ENCODE measurements around the gene SKAP2.

The SKAP2 gene

GRCh38 chr7:26696978-26697377, 167.4 kb downstream of the SKAP2 start:
- H3K36me3 ChIP-seq (ENCODE audit: insufficient read depth, insufficient read length, low read length): no peaks in the 10 kb centered on the region
- H3K27me3 ChIP-seq (ENCODE audit: insufficient read depth, insufficient read length): no peaks in the 10 kb centered on the region
- H3K4me3 ChIP-seq (ENCODE audit: insufficient read length, low read depth): no peak overlapping the region
- no peaks in the 10 kb centered on the region for H3K4me1 ChIP-seq (ENCODE audit: insufficient read depth, insufficient read length)
- no peaks in the 10 kb centered on the region for H3K9me3 ChIP-seq (ENCODE audit: insufficient read depth, low read length)
- H3K9ac ChIP-seq (ENCODE audit: insufficient read length, low read depth): no peak overlapping the region
- TF ChIP-seq SUZ12 (IDR thresholded peaks at IDR 0.05; ENCODE audit: extremely low read depth, insufficient read depth, insufficient read length) (no peak), ZNF274 (IDR thresholded peaks at IDR 0.05; ENCODE audit: low read depth, low read length) (no peak)
- no peak for DNase-seq (ENCODE audit: low read depth, low spot score)

DNA sequence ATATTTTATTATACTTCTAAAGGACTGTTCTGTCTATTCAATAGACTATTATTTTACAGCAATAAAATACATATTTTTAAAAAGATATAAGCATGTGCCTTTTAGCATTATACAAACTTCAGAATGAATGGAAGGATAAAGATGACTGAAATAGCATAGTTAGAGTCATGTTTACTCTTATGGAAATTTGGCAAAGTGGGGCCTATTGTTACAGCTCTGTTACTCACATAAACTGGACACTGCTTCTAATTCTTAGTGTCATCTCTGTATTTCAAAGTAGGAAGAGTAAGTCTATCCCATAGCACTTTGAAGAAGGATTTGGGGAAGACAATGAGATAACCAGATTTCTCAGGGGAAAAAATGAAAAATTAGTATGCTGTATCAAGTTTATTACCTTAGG, 168.2 kb downstream of the SKAP2 start:
- TF ChIP-seq SUZ12 (IDR thresholded peaks at IDR 0.05; ENCODE audit: extremely low read depth, insufficient read depth, insufficient read length) (no peak), YY1 (IDR thresholded peaks at IDR 0.05; ENCODE audit: insufficient read depth, insufficient read length) (no peak), ZNF274 (IDR thresholded peaks at IDR 0.05; ENCODE audit: low read depth, low read length) (no peak)
- DNase-seq (ENCODE audit: low read depth, low spot score): no peak
- Histone ChIP-seq H3K9me3 (ENCODE audit: insufficient read depth, low read length) (no peaks in the 10 kb centered on the region), H3K27me3 (ENCODE audit: insufficient read depth, insufficient read length) (no peaks in the 10 kb centered on the region), H3K4me3 (ENCODE audit: insufficient read length, low read depth) (no peak overlapping the region), H3K9ac (ENCODE audit: insufficient read length, low read depth) (no peak overlapping the region), H3K36me3 (ENCODE audit: insufficient read depth, insufficient read length, low read length) (no peaks in the 10 kb centered on the region), H3K4me1 (ENCODE audit: insufficient read depth, insufficient read length) (no peaks in the 10 kb centered on the region)

DNA sequence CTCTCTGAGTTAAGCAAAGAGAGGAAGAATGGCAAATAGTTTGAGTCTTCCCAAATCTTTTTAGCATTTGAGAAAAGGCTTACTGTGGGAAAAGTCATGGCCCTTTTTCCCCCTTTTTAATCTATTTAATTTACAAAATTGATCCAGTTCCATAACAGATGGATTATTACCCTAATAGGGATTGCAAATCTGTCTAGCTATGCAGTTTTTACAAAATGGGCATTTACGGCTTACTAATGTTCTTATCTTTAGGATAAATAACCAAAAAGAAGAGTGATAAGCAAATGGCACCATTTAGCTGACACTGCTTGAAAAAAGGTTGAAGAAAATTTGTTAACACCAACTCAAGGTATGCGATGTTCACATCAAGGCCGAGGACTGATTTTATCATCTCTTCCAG, 169.7 kb downstream of the SKAP2 start:
- Histone ChIP-seq H3K27me3 (ENCODE audit: insufficient read depth, insufficient read length) (no peaks in the 10 kb centered on the region), H3K36me3 (ENCODE audit: insufficient read depth, insufficient read length, low read length) (no peaks in the 10 kb centered on the region), H3K4me1 (ENCODE audit: insufficient read depth, insufficient read length) (no peaks in the 10 kb centered on the region), H3K9me3 (ENCODE audit: insufficient read depth, low read length) (no peaks in the 10 kb centered on the region), H3K9ac (ENCODE audit: insufficient read length, low read depth) (no peak overlapping the region), H3K4me3 (ENCODE audit: insufficient read length, low read depth) (no peak overlapping the region)
- TF ChIP-seq YY1 (IDR thresholded peaks at IDR 0.05; ENCODE audit: insufficient read depth, insufficient read length): no peak
- TF ChIP-seq ZNF274 (IDR thresholded peaks at IDR 0.05; ENCODE audit: low read depth, low read length): no peak
- TF ChIP-seq SUZ12 (IDR thresholded peaks at IDR 0.05; ENCODE audit: extremely low read depth, insufficient read depth, insufficient read length): no peak
- DNase-seq (ENCODE audit: low read depth, low spot score): no peak

DNA sequence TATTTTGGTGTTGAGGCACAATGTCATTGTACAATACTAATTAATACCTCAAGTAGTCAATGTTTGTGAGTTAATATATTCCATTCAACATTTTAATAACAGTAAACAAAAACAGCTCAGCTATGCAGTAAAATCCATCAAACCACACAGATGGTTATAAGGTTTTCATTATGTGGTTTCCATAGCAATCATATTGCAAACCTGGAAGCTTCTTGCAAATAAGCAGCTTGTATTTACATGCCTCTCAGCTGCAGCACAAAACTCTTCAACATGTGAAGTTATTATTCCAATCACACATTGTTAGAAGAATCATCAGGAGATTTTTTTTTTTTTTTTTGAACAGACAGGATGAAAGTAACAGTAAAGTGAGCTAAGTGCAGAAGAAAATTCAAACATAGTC, 170.2 kb downstream of the SKAP2 start:
- H3K4me3 ChIP-seq (ENCODE audit: insufficient read length, low read depth): no peak overlapping the region
- H3K36me3 ChIP-seq (ENCODE audit: insufficient read depth, insufficient read length, low read length): no peaks in the 10 kb centered on the region
- H3K9me3 ChIP-seq (ENCODE audit: insufficient read depth, low read length): no peaks in the 10 kb centered on the region
- H3K9ac ChIP-seq (ENCODE audit: insufficient read length, low read depth): no peak overlapping the region
- H3K27me3 ChIP-seq (ENCODE audit: insufficient read depth, insufficient read length): no peaks in the 10 kb centered on the region
- H3K4me1 ChIP-seq (ENCODE audit: insufficient read depth, insufficient read length): no peaks in the 10 kb centered on the region
- DNase-seq (ENCODE audit: low read depth, low spot score): no peak
- TF ChIP-seq YY1 (IDR thresholded peaks at IDR 0.05; ENCODE audit: insufficient read depth, insufficient read length): no peak
- no peak for TF ChIP-seq ZNF274 (IDR thresholded peaks at IDR 0.05; ENCODE audit: low read depth, low read length)
- TF ChIP-seq SUZ12 (IDR thresholded peaks at IDR 0.05; ENCODE audit: extremely low read depth, insufficient read depth, insufficient read length): no peak

- Histone ChIP-seq H3K36me3 (ENCODE audit: insufficient read depth, insufficient read length, low read length) (no peaks in the 10 kb centered on the region), H3K9me3 (ENCODE audit: insufficient read depth, low read length) (no peaks in the 10 kb centered on the region), H3K9ac (ENCODE audit: insufficient read length, low read depth) (no peak overlapping the region), H3K4me1 (ENCODE audit: insufficient read depth, insufficient read length) (no peaks in the 10 kb centered on the region), H3K27me3 (ENCODE audit: insufficient read depth, insufficient read length) (no peaks in the 10 kb centered on the region), H3K4me3 (ENCODE audit: insufficient read length, low read depth) (no peak overlapping the region)
- TF ChIP-seq ZNF274 (IDR thresholded peaks at IDR 0.05; ENCODE audit: low read depth, low read length) (no peak), YY1 (IDR thresholded peaks at IDR 0.05; ENCODE audit: insufficient read depth, insufficient read length) (no peak), SUZ12 (IDR thresholded peaks at IDR 0.05; ENCODE audit: extremely low read depth, insufficient read depth, insufficient read length) (no peak)
- DNase-seq (ENCODE audit: low read depth, low spot score): no peak
Observed at GRCh38 chr7:26691886-26692285, 172.5 kb downstream of the SKAP2 start.

GRCh38 chr7:26691406-26691805, 173.0 kb downstream of the SKAP2 start:
- H3K4me3 ChIP-seq (ENCODE audit: insufficient read length, low read depth): no peak overlapping the region
- H3K9me3 ChIP-seq (ENCODE audit: insufficient read depth, low read length): no peaks in the 10 kb centered on the region
- TF ChIP-seq YY1 (IDR thresholded peaks at IDR 0.05; ENCODE audit: insufficient read depth, insufficient read length) (no peak), ZNF274 (IDR thresholded peaks at IDR 0.05; ENCODE audit: low read depth, low read length) (no peak), SUZ12 (IDR thresholded peaks at IDR 0.05; ENCODE audit: extremely low read depth, insufficient read depth, insufficient read length) (no peak)
- H3K36me3 ChIP-seq (ENCODE audit: insufficient read depth, insufficient read length, low read length): no peaks in the 10 kb centered on the region
- H3K4me1 ChIP-seq (ENCODE audit: insufficient read depth, insufficient read length): no peaks in the 10 kb centered on the region
- no peaks in the 10 kb centered on the region for H3K27me3 ChIP-seq (ENCODE audit: insufficient read depth, insufficient read length)
- no peak for DNase-seq (ENCODE audit: low read depth, low spot score)
- no peak overlapping the region for H3K9ac ChIP-seq (ENCODE audit: insufficient read length, low read depth)

DNA sequence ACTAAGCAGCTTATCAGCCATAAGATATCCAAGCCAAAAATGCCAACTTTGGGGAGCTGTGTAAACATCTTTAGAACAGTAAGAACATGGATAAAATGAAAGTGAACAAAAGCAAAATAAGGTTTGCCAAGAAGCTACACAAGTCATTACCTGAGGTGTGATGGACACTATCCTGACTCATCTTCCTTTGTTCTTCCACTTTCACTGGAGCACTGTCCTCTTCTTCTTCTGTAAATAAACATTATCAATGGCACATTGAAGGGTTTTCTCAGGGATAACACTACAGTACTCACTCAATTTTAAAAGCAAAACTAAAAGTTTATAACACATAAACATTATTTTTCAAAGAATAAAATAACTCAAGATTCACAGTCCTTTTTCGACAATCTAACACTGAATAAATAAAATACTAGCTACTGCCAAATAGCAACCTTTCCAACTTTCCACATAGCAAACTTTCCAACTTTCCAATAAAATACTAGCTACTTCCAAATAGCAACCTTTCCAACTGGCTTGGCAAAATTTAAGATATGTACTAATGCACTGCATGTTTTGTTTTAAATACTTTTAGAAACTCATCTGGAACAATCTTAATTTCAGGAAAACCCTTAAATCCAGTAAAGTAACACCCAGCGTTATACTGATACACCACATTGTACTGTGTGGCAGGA, 174.1 kb downstream of the SKAP2 start:
- Histone ChIP-seq H3K9me3 (ENCODE audit: insufficient read depth, low read length) (no peaks in the 10 kb centered on the region), H3K36me3 (ENCODE audit: insufficient read depth, insufficient read length, low read length) (no peaks in the 10 kb centered on the region), H3K9ac (ENCODE audit: insufficient read length, low read depth) (no peak overlapping the region), H3K4me3 (ENCODE audit: insufficient read length, low read depth) (no peak overlapping the region), H3K4me1 (ENCODE audit: insufficient read depth, insufficient read length) (no peaks in the 10 kb centered on the region), H3K27me3 (ENCODE audit: insufficient read depth, insufficient read length) (no peaks in the 10 kb centered on the region)
- no peak for DNase-seq (ENCODE audit: low read depth, low spot score)
- TF ChIP-seq YY1 (IDR thresholded peaks at IDR 0.05; ENCODE audit: insufficient read depth, insufficient read length): no peak
- TF ChIP-seq SUZ12 (IDR thresholded peaks at IDR 0.05; ENCODE audit: extremely low read depth, insufficient read depth, insufficient read length): no peak
- TF ChIP-seq ZNF274 (IDR thresholded peaks at IDR 0.05; ENCODE audit: low read depth, low read length): no peak

All from NT2/D1 (cell line).